ENCODE data around the gene C9orf78. TPM values are rescaled to one million over a fixed set of nuclear protein-coding genes. Genes with fewer than 3 reads are reported as not detected.

The C9orf78 gene
- total and polyA plus RNA-seq, 4 donors = 31.1 to 84.2 (median 50.9) TPM

GRCh38 chr9:129878291-129878690, 43.2 kb upstream of the C9orf78 start:
- no peak overlapping the region for H3K4me3 ChIP-seq (ENCODE audit: low read depth in 1 of 3, low read length in 3 of 3)
- H3K36me3 ChIP-seq (ENCODE audit: control insufficient read depth in 4 of 4, insufficient read depth in 3 of 4, low read depth in 1 of 4, low read length in 3 of 4) = peaks cover 7 to 60% (median 13%) of the 10 kb centered on the region in 4 donors
- no peak overlapping the region for H3K27ac ChIP-seq (ENCODE audit: low read depth in 1 of 2, low read length in 2 of 2)
- TF ChIP-seq JUND (IDR thresholded peaks at IDR 0.05) (no peak), TAF1 (conservative IDR thresholded peaks at IDR 0.05) (no peak), GABPA (IDR thresholded peaks at IDR 0.05 in 1 of 2, conservative IDR thresholded peaks at IDR 0.05 in 1 of 2) (no peak), FOXA2 (IDR thresholded peaks at IDR 0.05) (no peak), HNF4A (conservative IDR thresholded peaks at IDR 0.05) (no peak), FOXA1 (IDR thresholded peaks at IDR 0.05) (no peak), SP1 (IDR thresholded peaks at IDR 0.05) (no peak)
- 95% methylated on average over 11 of the region's 11 CpGs for WGBS
- DNase-seq (ENCODE audit: low spot score) = no peak
- no peaks in the 10 kb centered on the region for H3K4me1 ChIP-seq (ENCODE audit: control insufficient read depth in 4 of 4, insufficient read depth in 4 of 4, low read length in 3 of 4)
- no peaks in the 10 kb centered on the region for H3K27me3 ChIP-seq (ENCODE audit: control insufficient read depth in 4 of 4, insufficient read depth in 4 of 4, low read length in 3 of 4)
- no peak overlapping the region for H3K9ac ChIP-seq (ENCODE audit: low read depth in 1 of 2, low read length in 2 of 2)
- no peaks in the 10 kb centered on the region for H3K9me3 ChIP-seq (ENCODE audit: control insufficient read depth in 4 of 4, low read length in 3 of 4)

DNA sequence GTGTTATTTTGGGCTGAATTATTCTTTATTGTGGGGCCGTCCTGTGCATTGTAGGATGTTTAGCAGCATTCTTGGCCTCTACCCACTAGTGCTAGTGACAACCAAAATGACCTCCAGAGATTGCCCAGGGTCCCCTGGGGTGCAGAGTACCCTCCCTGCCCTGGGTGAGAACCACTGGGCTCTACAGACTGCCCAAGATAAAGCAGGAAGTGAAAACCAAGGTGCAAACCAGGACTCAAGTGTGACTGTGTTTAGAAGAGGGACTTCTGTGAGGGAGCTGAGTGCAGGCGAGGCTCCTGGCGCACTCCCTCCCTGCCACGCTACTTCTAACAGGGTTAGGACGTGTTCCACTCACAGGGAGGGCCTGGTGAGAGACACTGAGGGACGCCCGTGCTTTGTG, 41.7 kb upstream of the C9orf78 start:
- Histone ChIP-seq H3K27ac (ENCODE audit: low read depth in 1 of 2, low read length in 2 of 2) (no peak overlapping the region), H3K36me3 (ENCODE audit: control insufficient read depth in 4 of 4, insufficient read depth in 3 of 4, low read depth in 1 of 4, low read length in 3 of 4) (peaks cover 7 to 55% (median 13%) of the 10 kb centered on the region in 4 donors)
- no peak for DNase-seq (ENCODE audit: low spot score)

DNA sequence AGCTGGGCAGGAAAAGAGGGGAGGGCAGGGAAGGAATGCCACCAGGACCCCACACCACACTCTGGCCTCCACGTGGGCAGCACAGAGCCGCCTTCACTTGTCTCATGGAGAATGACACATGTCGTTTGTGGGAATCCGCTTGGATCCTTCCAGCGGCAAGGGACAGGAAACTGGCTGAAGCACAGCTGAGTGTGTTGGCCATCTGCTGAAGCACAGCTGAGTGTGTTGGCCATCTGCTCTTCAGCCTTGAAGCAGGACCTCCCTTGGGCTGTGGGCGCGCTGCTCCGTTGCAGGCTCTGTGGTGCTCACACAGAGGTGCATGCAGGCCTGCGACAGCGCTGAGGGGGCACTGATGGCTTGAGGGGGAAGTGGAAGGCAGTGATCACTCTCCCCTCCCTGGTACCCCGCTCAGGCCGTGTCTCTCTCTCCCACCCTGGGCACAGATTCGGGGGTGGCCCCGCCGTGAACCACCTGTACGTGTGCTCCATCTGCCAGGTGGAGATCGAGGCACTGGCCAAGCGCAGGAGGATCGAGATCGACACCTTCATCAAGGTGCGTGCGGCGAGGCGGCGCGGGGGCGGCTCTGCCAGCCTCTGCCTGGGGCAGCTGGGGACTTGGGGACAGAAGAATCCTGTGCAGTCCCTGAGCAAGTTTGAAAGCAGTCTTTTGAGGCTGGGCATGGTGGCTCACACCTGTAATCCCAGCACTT, 40.8 kb upstream of the C9orf78 start:
- Histone ChIP-seq H3K27ac (ENCODE audit: low read depth in 1 of 2, low read length in 2 of 2) (no peak overlapping the region), H3K4me1 (ENCODE audit: control insufficient read depth in 4 of 4, insufficient read depth in 4 of 4, low read length in 3 of 4) (no peaks in the 10 kb centered on the region), H3K36me3 (ENCODE audit: control insufficient read depth in 4 of 4, insufficient read depth in 3 of 4, low read depth in 1 of 4, low read length in 3 of 4) (peaks cover 7 to 46% (median 10%) of the 10 kb centered on the region in 4 donors), H3K4me3 (ENCODE audit: low read depth in 1 of 3, low read length in 3 of 3) (no peak overlapping the region), H3K9me3 (ENCODE audit: control insufficient read depth in 4 of 4, low read length in 3 of 4) (no peaks in the 10 kb centered on the region), H3K27me3 (ENCODE audit: control insufficient read depth in 4 of 4, insufficient read depth in 4 of 4, low read length in 3 of 4) (no peaks in the 10 kb centered on the region), H3K9ac (ENCODE audit: low read depth in 1 of 2, low read length in 2 of 2) (no peak overlapping the region)
- DNase-seq (ENCODE audit: low spot score) = no peak
- 98% methylated on average over 27 of the region's 27 CpGs for WGBS
- TF ChIP-seq RAD21 (IDR thresholded peaks at IDR 0.05) (no peak), FOXA1 (IDR thresholded peaks at IDR 0.05) (no peak), GABPA (IDR thresholded peaks at IDR 0.05 in 1 of 2, conservative IDR thresholded peaks at IDR 0.05 in 1 of 2) (no peak), EGR1 (IDR thresholded peaks at IDR 0.05; ENCODE audit: low read depth in 2 of 2) (no peak), ZBTB33 (IDR thresholded peaks at IDR 0.05) (no peak), SP1 (IDR thresholded peaks at IDR 0.05) (no peak), HNF4G (IDR thresholded peaks at IDR 0.05) (no peak), FOXA2 (IDR thresholded peaks at IDR 0.05) (no peak), HNF4A (conservative IDR thresholded peaks at IDR 0.05) (no peak)
- TF ChIP-seq, protein P1, sequence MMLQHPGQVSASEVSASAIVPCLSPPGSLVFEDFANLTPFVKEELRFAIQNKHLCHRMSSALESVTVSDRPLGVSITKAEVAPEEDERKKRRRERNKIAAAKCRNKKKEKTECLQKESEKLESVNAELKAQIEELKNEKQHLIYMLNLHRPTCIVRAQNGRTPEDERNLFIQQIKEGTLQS (IDR thresholded peaks at IDR 0.05) = no peak
- TF ChIP-seq, protein P2, sequence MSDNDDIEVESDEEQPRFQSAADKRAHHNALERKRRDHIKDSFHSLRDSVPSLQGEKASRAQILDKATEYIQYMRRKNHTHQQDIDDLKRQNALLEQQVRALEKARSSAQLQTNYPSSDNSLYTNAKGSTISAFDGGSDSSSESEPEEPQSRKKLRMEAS (IDR thresholded peaks at IDR 0.05) = no peak
- TF ChIP-seq, protein P3, sequence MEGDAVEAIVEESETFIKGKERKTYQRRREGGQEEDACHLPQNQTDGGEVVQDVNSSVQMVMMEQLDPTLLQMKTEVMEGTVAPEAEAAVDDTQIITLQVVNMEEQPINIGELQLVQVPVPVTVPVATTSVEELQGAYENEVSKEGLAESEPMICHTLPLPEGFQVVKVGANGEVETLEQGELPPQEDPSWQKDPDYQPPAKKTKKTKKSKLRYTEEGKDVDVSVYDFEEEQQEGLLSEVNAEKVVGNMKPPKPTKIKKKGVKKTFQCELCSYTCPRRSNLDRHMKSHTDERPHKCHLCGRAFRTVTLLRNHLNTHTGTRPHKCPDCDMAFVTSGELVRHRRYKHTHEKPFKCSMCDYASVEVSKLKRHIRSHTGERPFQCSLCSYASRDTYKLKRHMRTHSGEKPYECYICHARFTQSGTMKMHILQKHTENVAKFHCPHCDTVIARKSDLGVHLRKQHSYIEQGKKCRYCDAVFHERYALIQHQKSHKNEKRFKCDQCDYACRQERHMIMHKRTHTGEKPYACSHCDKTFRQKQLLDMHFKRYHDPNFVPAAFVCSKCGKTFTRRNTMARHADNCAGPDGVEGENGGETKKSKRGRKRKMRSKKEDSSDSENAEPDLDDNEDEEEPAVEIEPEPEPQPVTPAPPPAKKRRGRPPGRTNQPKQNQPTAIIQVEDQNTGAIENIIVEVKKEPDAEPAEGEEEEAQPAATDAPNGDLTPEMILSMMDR (IDR thresholded peaks at IDR 0.05; ENCODE audit: low read depth, low read length, missing input control) = no peak

More for the DNA sequence above, 41.7 kb upstream of the C9orf78 start:
- 92% methylated on average over 7 of the region's 7 CpGs for WGBS
- no peaks in the 10 kb centered on the region for H3K27me3 ChIP-seq (ENCODE audit: control insufficient read depth in 4 of 4, insufficient read depth in 4 of 4, low read length in 3 of 4)
- no peak overlapping the region for H3K4me3 ChIP-seq (ENCODE audit: low read depth in 1 of 3, low read length in 3 of 3)
- no peak for TF ChIP-seq EGR1 (IDR thresholded peaks at IDR 0.05; ENCODE audit: low read depth in 2 of 2)
- no peak for TF ChIP-seq ZBTB33 (IDR thresholded peaks at IDR 0.05)
- TF ChIP-seq FOXA2 (IDR thresholded peaks at IDR 0.05) = no peak
- H3K9me3 ChIP-seq (ENCODE audit: control insufficient read depth in 4 of 4, low read length in 3 of 4) = no peaks in the 10 kb centered on the region
- no peak overlapping the region for H3K9ac ChIP-seq (ENCODE audit: low read depth in 1 of 2, low read length in 2 of 2)
- H3K4me1 ChIP-seq (ENCODE audit: control insufficient read depth in 4 of 4, insufficient read depth in 4 of 4, low read length in 3 of 4) = no peaks in the 10 kb centered on the region

Measured in liver (tissue), 9 donors.